Measurements from ENCODE around the gene GOLGA2.
"Not testable (repeated sequence)": the region's sequence is repeated elsewhere in the genome, so short reads cannot be mapped to it uniquely, and the experiment has no call there.

Gene GOLGA2

GRCh38 chr9:128296340-128297220, 20.8 kb upstream of the GOLGA2 start:
- in situ Hi-C loops (cut with HindIII; ENCODE audit: low pct_ligation_motif_present, low pct_unique_long_range_greater_than_20kb, low sequenced_read_pairs): no loop called here

GRCh38 chr9:128294142-128294541, 18.3 kb upstream of the GOLGA2 start:
- no peak for DNase-seq
- in situ Hi-C loops (cut with HindIII; ENCODE audit: low pct_ligation_motif_present, low pct_unique_long_range_greater_than_20kb, low sequenced_read_pairs): no loop called here

More at GRCh38 chr9:128296340-128297220, 20.8 kb upstream of the GOLGA2 start:
- no peak for DNase-seq

- in situ Hi-C loops (cut with HindIII; ENCODE audit: low pct_ligation_motif_present, low pct_unique_long_range_greater_than_20kb, low sequenced_read_pairs): no loop called here
- DNase-seq: no peak
These were observed 17.3 kb upstream of the GOLGA2 start for GRCh38 chr9:128293091-128293490.

GRCh38 chr9:128292009-128292408, 16.2 kb upstream of the GOLGA2 start:
- DNase-seq: no peak
- in situ Hi-C loops (cut with HindIII; ENCODE audit: low pct_ligation_motif_present, low pct_unique_long_range_greater_than_20kb, low sequenced_read_pairs): no loop called here

GRCh38 chr9:128288273-128289004, 12.6 kb upstream of the GOLGA2 start:
- in situ Hi-C loops (cut with HindIII; ENCODE audit: low pct_ligation_motif_present, low pct_unique_long_range_greater_than_20kb, low sequenced_read_pairs): no loop called here
- DNase-seq: no peak

- no peak for DNase-seq
- in situ Hi-C loops (cut with HindIII; ENCODE audit: low pct_ligation_motif_present, low pct_unique_long_range_greater_than_20kb, low sequenced_read_pairs): no loop called here
These were observed 10.6 kb upstream of the GOLGA2 start for GRCh38 chr9:128286440-128286839.

- in situ Hi-C loops (cut with HindIII; ENCODE audit: low pct_ligation_motif_present, low pct_unique_long_range_greater_than_20kb, low sequenced_read_pairs): no loop called here
- DNase-seq: no peak
These were observed 9.4 kb upstream of the GOLGA2 start for GRCh38 chr9:128285033-128285784.

GRCh38 chr9:128282500-128282899, 6.7 kb upstream of the GOLGA2 start:
- no peak for DNase-seq
- in situ Hi-C loops (cut with HindIII; ENCODE audit: low pct_ligation_motif_present, low pct_unique_long_range_greater_than_20kb, low sequenced_read_pairs): no loop called here

- no peak for DNase-seq
- in situ Hi-C loops (cut with HindIII; ENCODE audit: low pct_ligation_motif_present, low pct_unique_long_range_greater_than_20kb, low sequenced_read_pairs): no loop called here
These were observed 4.3 kb upstream of the GOLGA2 start for GRCh38 chr9:128280084-128280622.

- in situ Hi-C loops (cut with HindIII; ENCODE audit: low pct_ligation_motif_present, low pct_unique_long_range_greater_than_20kb, low sequenced_read_pairs): not testable (repeated sequence)
- DNase-seq: peak; percentile 32
These were observed 3.6 kb upstream of the GOLGA2 start for GRCh38 chr9:128279088-128280073.

GRCh38 chr9:128276574-128277270, 915 bp upstream of the GOLGA2 start:
- in situ Hi-C loops (cut with HindIII; ENCODE audit: low pct_ligation_motif_present, low pct_unique_long_range_greater_than_20kb, low sequenced_read_pairs): no loop called here
- DNase-seq: peak; percentile 25

GRCh38 chr9:128276008-128276573, 284 bp upstream of the GOLGA2 start, which contains the start of gene SWI5:
SWI5 (plus strand) TSS chr9:128276276.
- peak; percentile 97 for DNase-seq
- in situ Hi-C loops (cut with HindIII; ENCODE audit: low pct_ligation_motif_present, low pct_unique_long_range_greater_than_20kb, low sequenced_read_pairs): no loop called here

- DNase-seq: no peak
- in situ Hi-C loops (cut with HindIII; ENCODE audit: low pct_ligation_motif_present, low pct_unique_long_range_greater_than_20kb, low sequenced_read_pairs): no loop called here
These were observed 1.6 kb downstream of the GOLGA2 start for GRCh38 chr9:128274245-128274644.

GRCh38 chr9:128271512-128271911, 4.3 kb downstream of the GOLGA2 start:
- in situ Hi-C loops (cut with HindIII; ENCODE audit: low pct_ligation_motif_present, low pct_unique_long_range_greater_than_20kb, low sequenced_read_pairs): no loop called here
- DNase-seq: no peak

- in situ Hi-C loops (cut with HindIII; ENCODE audit: low pct_ligation_motif_present, low pct_unique_long_range_greater_than_20kb, low sequenced_read_pairs): no loop called here
- no peak for DNase-seq
These were observed 4.7 kb downstream of the GOLGA2 start for GRCh38 chr9:128271112-128271511.

- no peak for DNase-seq
- in situ Hi-C loops (cut with HindIII; ENCODE audit: low pct_ligation_motif_present, low pct_unique_long_range_greater_than_20kb, low sequenced_read_pairs): no loop called here
These were observed 8.8 kb downstream of the GOLGA2 start for GRCh38 chr9:128266868-128267590.
